Skeletal muscle satellite cell (primary cell): ENCODE results near the gene GLCCI1.

Experiments
- H3K27me3 ChIP-seq: 2 replicates; pipeline ENCODE4 v1.7.0; 2013; ENCODE audit warnings: low read length; ENCODE audit not compliant: control insufficient read depth, insufficient read depth
- H3K36me3 ChIP-seq: 2 replicates; pipeline ENCODE4 v1.7.0; 2013; ENCODE audit warnings: mild to moderate bottlenecking, control low read depth, low read length; ENCODE audit not compliant: insufficient read depth
- H3K4me1 ChIP-seq: 2 replicates; pipeline ENCODE4 v1.7.0; 2013; ENCODE audit warnings: low read length; ENCODE audit not compliant: control insufficient read depth, insufficient read depth
- H3K4me2 ChIP-seq: 2 replicates; pipeline ENCODE4 v1.7.0; 2013; ENCODE audit warnings: mild to moderate bottlenecking, low read length
- H3K4me3 ChIP-seq: 2 replicates; pipeline ENCODE4 v1.7.0; 2013; ENCODE audit warnings: low read length
- H3K9ac ChIP-seq: 2 replicates; pipeline ENCODE4 v1.7.0; 2013; ENCODE audit warnings: mild to moderate bottlenecking, low read depth, low read length, moderate library complexity
- H3K9me3 ChIP-seq: replicated peaks from 2 replicates; pipeline ENCODE4 v1.7.0; 2013; ENCODE audit warnings: mild to moderate bottlenecking, control low read depth, low read length

Gene GLCCI1

DNA sequence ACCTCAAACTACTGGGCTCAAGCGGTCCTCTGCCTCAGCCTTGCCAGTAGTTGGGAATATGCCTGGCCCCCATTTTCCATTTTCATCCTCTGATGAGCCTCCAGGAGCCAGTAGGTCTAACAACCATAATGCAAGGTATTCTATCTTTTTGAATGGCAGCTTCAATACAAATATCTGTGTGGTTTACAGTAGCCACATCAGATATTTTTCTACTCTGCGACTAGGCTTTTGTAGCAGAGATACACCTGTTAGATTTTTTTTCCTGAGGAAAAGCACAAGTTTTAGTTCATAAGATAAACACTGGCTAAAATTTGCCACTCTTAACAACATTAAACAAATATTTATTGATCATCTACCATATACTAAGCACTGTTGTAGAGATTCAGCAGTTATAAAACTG is 3.9 kb upstream of the GLCCI1 start:
- H3K4me3 ChIP-seq: no peak overlapping the region
- no peak overlapping the region for H3K4me2 ChIP-seq
- no peaks in the 10 kb centered on the region for H3K27me3 ChIP-seq
- peaks cover 17% of the 10 kb centered on the region for H3K4me1 ChIP-seq
- H3K9me3 ChIP-seq: no peaks in the 10 kb centered on the region
- no peaks in the 10 kb centered on the region for H3K36me3 ChIP-seq
- no peak overlapping the region for H3K9ac ChIP-seq

DNA sequence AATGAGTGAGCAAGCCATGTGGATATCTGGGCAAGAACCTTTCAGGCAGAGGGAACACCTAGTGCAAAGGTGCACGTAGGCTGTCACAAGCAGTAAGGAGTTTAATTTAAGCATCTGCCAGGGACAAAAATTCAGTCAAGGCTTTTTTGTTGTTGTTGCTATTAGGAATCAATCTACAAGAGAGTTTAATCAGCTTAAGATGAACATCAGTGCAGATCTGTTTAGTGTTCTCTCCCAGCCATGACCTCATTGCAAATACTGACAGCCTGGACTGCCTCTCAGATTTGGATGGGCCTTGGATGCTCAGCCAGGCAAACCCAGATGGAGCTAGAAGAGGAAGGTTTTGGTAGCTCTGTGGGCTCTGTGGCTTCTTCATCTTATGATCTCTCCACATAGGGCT is 3.3 kb upstream of the GLCCI1 start:
- H3K4me2 ChIP-seq: no peak overlapping the region
- H3K4me1 ChIP-seq: peaks cover 17% of the 10 kb centered on the region
- no peaks in the 10 kb centered on the region for H3K27me3 ChIP-seq
- no peaks in the 10 kb centered on the region for H3K36me3 ChIP-seq
- H3K4me3 ChIP-seq: no peak overlapping the region
- no peaks in the 10 kb centered on the region for H3K9me3 ChIP-seq
- no peak overlapping the region for H3K9ac ChIP-seq

GRCh38 chr7:7966141-7966734 is 2.4 kb upstream of the GLCCI1 start:
- no peaks in the 10 kb centered on the region for H3K27me3 ChIP-seq
- H3K9ac ChIP-seq: no peak overlapping the region
- H3K4me3 ChIP-seq: no peak overlapping the region
- H3K4me2 ChIP-seq: no peak overlapping the region
- no peaks in the 10 kb centered on the region for H3K9me3 ChIP-seq
- no peaks in the 10 kb centered on the region for H3K36me3 ChIP-seq
- peaks cover 22% of the 10 kb centered on the region for H3K4me1 ChIP-seq

DNA sequence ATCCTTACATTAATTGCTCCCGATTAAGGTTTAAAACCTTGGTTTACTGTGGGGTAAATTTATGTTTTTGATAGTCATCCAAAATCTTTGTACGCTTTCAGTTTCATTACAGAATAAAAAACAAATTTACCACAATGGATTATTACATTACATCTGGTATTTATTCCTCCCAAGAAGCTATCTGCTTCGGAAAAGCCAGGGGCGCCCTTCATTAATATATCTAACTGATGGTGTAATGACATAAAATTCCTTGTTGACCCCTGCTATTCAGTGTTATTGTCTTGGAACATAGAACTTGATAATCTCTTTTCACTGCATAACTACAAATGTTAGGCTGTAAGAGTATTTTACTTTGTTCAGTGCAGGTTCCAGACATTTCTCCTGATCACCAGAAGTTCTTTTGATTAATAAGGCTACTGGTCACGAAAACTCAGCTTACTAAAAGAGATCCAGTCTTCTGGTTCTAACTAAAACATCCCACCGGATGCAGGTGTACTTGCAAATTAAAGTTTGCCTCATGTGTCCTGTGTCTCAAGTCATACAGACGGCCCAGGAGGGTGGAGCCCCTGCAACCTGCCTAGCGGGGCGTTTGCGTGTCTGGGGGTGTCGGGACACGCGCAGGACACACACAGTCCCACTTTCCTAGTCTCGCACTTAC is 581 bp upstream of the GLCCI1 start:
- Histone ChIP-seq H3K27me3 (no peaks in the 10 kb centered on the region), H3K9ac (peak overlapping the region; percentile 69), H3K4me3 (peak overlapping the region; percentile 96), H3K4me2 (peak overlapping the region; percentile 94), H3K9me3 (no peaks in the 10 kb centered on the region), H3K36me3 (no peaks in the 10 kb centered on the region), H3K4me1 (peaks cover 28% of the 10 kb centered on the region)

GRCh38 chr7:7969306-7970236 is 975 bp downstream of the GLCCI1 start:
- H3K36me3 ChIP-seq: no peaks in the 10 kb centered on the region
- H3K9me3 ChIP-seq: no peaks in the 10 kb centered on the region
- H3K4me3 ChIP-seq: peak overlapping the region; percentile 96
- peak overlapping the region; percentile 73 for H3K9ac ChIP-seq
- H3K4me2 ChIP-seq: peak overlapping the region; percentile 87
- peaks cover 25% of the 10 kb centered on the region for H3K4me1 ChIP-seq
- H3K27me3 ChIP-seq: no peaks in the 10 kb centered on the region

GRCh38 chr7:7970237-7970530 is 1.6 kb downstream of the GLCCI1 start:
- H3K4me3 ChIP-seq: peak overlapping the region; percentile 96
- H3K4me2 ChIP-seq: peak overlapping the region; percentile 87
- H3K27me3 ChIP-seq: no peaks in the 10 kb centered on the region
- no peaks in the 10 kb centered on the region for H3K36me3 ChIP-seq
- peaks cover 25% of the 10 kb centered on the region for H3K4me1 ChIP-seq
- H3K9me3 ChIP-seq: no peaks in the 10 kb centered on the region
- peak overlapping the region; percentile 73 for H3K9ac ChIP-seq

DNA sequence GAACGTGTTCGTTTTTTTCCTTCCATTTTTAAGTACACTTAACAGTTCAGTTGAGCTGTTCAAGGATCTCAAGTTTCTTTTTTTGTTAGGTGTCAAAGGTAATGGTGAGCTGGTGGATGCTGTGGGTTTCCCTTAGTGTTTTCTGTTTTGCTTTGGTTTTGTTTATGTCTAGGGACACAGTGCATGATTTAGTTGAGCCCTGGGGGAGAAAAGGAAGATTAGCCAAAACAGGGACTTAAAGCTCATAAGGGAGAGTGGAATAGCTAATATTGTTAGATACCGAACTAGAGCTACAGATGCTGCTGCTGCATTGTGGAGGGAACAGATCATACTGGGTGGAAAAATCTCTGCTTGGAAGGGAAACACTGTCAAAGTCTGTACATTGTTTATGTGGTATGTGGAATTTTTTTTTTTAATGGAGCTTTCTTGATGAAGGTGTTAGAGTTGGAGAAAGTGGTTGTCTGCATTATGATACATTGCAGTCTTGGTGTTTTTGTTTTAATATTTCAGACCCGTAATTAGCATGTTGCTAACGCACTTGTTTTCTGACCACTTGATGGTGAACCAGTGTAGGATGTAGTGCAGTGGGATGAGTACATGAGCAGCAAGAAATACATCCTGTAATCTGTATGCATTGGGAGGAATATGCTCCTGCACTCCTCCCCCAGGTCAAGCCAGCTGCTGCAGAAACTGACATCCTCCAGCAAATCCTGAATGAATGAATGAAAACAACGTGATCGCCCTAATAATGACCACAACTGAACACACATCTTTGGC is 2.1 kb downstream of the GLCCI1 start:
- Histone ChIP-seq H3K4me1 (peaks cover 25% of the 10 kb centered on the region), H3K9me3 (no peaks in the 10 kb centered on the region)

GRCh38 chr7:7971308-7972040 is 2.9 kb downstream of the GLCCI1 start:
- no peaks in the 10 kb centered on the region for H3K9me3 ChIP-seq
- peak overlapping the region; percentile 96 for H3K4me3 ChIP-seq
- no peaks in the 10 kb centered on the region for H3K36me3 ChIP-seq
- H3K27me3 ChIP-seq: no peaks in the 10 kb centered on the region
- no peak overlapping the region for H3K9ac ChIP-seq
- H3K4me1 ChIP-seq: peaks cover 25% of the 10 kb centered on the region
- peak overlapping the region; percentile 87 for H3K4me2 ChIP-seq

More for the DNA sequence above, 2.1 kb downstream of the GLCCI1 start:
- Histone ChIP-seq H3K4me2 (peak overlapping the region; percentile 87), H3K27me3 (no peaks in the 10 kb centered on the region), H3K9ac (peak overlapping the region; percentile 60), H3K4me3 (peak overlapping the region; percentile 96), H3K36me3 (no peaks in the 10 kb centered on the region)

- Histone ChIP-seq H3K4me3 (peak overlapping the region; percentile 38), H3K9ac (no peak overlapping the region), H3K4me1 (peaks cover 25% of the 10 kb centered on the region)
Observed at GRCh38 chr7:7972128-7972527, 3.5 kb downstream of the GLCCI1 start.

GRCh38 chr7:7972922-7973594 is 4.5 kb downstream of the GLCCI1 start:
- H3K4me1 ChIP-seq: peaks cover 23% of the 10 kb centered on the region
- H3K9ac ChIP-seq: no peak overlapping the region
- no peaks in the 10 kb centered on the region for H3K36me3 ChIP-seq
- peak overlapping the region; percentile 35 for H3K4me2 ChIP-seq
- H3K9me3 ChIP-seq: no peaks in the 10 kb centered on the region
- no peaks in the 10 kb centered on the region for H3K27me3 ChIP-seq
- H3K4me3 ChIP-seq: no peak overlapping the region

More at GRCh38 chr7:7972128-7972527, 3.5 kb downstream of the GLCCI1 start:
- Histone ChIP-seq H3K27me3 (no peaks in the 10 kb centered on the region), H3K9me3 (no peaks in the 10 kb centered on the region), H3K4me2 (peak overlapping the region; percentile 87), H3K36me3 (no peaks in the 10 kb centered on the region)
